Measurements from ENCODE around the gene BORCS5. TPM values are rescaled to one million over a fixed set of nuclear protein-coding genes. Genes with fewer than 3 reads are reported as not detected.

Gene BORCS5
- total and polyA plus RNA-seq, 2 of the 8 experiments (the other 6 are each of a cell fraction or from before 2014, with no cell fraction given): 8.3 to 17.4 TPM

DNA sequence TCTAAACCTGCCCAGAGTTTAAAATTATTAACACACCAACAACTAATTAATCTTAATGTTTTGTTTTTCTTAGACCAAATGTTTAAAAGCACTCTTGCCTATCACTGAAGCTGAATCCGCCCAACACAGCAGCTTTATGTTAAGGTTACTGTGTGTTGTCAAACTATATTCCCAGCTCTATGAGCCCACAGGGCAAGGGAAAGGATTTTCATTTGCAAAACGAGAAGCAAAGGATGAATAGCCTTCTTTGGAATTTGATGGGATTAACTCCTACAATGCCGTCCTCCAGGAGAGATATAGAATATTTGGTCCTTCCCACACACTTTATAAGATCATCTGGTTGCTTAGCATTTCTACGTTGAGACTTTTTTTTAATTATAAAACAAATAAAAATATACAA lies 162.0 kb downstream of the BORCS5 start:
- Histone ChIP-seq H3K79me2 (ENCODE audit: control insufficient read depth in 1 of 2, insufficient read depth in 2 of 2, low read length in 2 of 2) (peaks cover 0 to 73% of the 10 kb centered on the region in 2 experiments; a peak in 3 of 4 replicates), H3K9me3 (ENCODE audit: insufficient read depth in 2 of 2, low read depth in 1 of 2, low read length in 1 of 2) (no peaks in the 10 kb centered on the region)

More for the DNA sequence above, 162.0 kb downstream of the BORCS5 start:
- H3K4me1 ChIP-seq (replicated peaks in 1 of 4; ENCODE audit: control insufficient read depth in 3 of 4, insufficient read depth in 4 of 4, low read length in 3 of 4): peaks cover 0 to 10% (median 7%) of the 10 kb centered on the region in 4 experiments; a peak in 4 of 7 replicates
- no peak for TF ChIP-seq HDAC2 (IDR thresholded peaks at IDR 0.05; ENCODE audit: borderline replicate concordance in 1 of 2, low read depth in 2 of 2, low read length in 2 of 2)
- TF ChIP-seq GTF2F1 (IDR thresholded peaks at IDR 0.05; ENCODE audit: borderline replicate concordance, low read depth, low read length): no peak
- no peak for TF ChIP-seq CBX5 (IDR thresholded peaks at IDR 0.05; ENCODE audit: low read depth, low read length)
- no peak for TF ChIP-seq POLR2A (IDR thresholded peaks at IDR 0.05; ENCODE audit: control extremely low read depth in 1 of 2, low read depth in 2 of 2, low read length in 2 of 2)
- TF ChIP-seq PHF8 (conservative IDR thresholded peaks at IDR 0.05; ENCODE audit: low read depth, low read length): no peak
- TF ChIP-seq YY1 (IDR thresholded peaks at IDR 0.05; ENCODE audit: low read depth, low read length): no peak
- no peak overlapping the region for H2BK15ac ChIP-seq (ENCODE audit: low read length)
- H4K91ac ChIP-seq (replicated peaks; ENCODE audit: insufficient read length, low read length): no peak overlapping the region
- no peak overlapping the region for H3K56ac ChIP-seq (replicated peaks; ENCODE audit: insufficient read length, low read depth, low read length)
- no peak overlapping the region for H3K4me3 ChIP-seq (ENCODE audit: extremely low read depth in 1 of 4, insufficient read depth in 2 of 4, low read depth in 3 of 4, low read length in 4 of 4)
- no peaks in the 10 kb centered on the region for H3K27me3 ChIP-seq (replicated peaks in 1 of 4; ENCODE audit: control insufficient read depth in 3 of 4, extremely low read depth in 1 of 4, insufficient read depth in 3 of 4, low read length in 3 of 4)
- H3K79me1 ChIP-seq (ENCODE audit: low read depth, low read length): peaks cover 3% of the 10 kb centered on the region; the same call in 1 of the 2 replicates
- no peak overlapping the region for H2BK120ac ChIP-seq (replicated peaks; ENCODE audit: low read depth, low read length)
- H3K23me2 ChIP-seq (ENCODE audit: low read depth, low read length): no peaks in the 10 kb centered on the region
- H2BK20ac ChIP-seq (ENCODE audit: low read length): no peak overlapping the region
- peaks cover 0 to 1% of the 10 kb centered on the region in 2 experiments for H4K20me1 ChIP-seq (replicated peaks in 1 of 2; ENCODE audit: control insufficient read depth in 1 of 2, insufficient read depth in 2 of 2, low read length in 2 of 2)
- no peak overlapping the region for H2BK5ac ChIP-seq (ENCODE audit: low read depth, low read length)
- H4K5ac ChIP-seq (ENCODE audit: insufficient read length, low read depth, low read length): no peak overlapping the region
- no peak overlapping the region for H2AK5ac ChIP-seq (ENCODE audit: low read depth, low read length)
- no peak overlapping the region for H3K14ac ChIP-seq (ENCODE audit: insufficient read length)
- CTCF ChIA-PET (ENCODE audit: partially characterized antibody): interaction anchor here (0.6 to 3.2 kb wide), 3 partner anchors 40 to 175 kb away, joined by 3 to 10 read pairs (median 4); no protein-coding TSS in a partner anchor
- no peak overlapping the region for H2AFZ ChIP-seq (ENCODE audit: low read length)
- peaks cover 0 to 42% (median 15%) of the 10 kb centered on the region in 4 experiments; a peak in 5 of 8 replicates for H3K36me3 ChIP-seq (ENCODE audit: control insufficient read depth in 2 of 4, insufficient read depth in 4 of 4, low read length in 3 of 4)
- H4K8ac ChIP-seq (ENCODE audit: extremely low read depth, insufficient read depth, low read length): no peak overlapping the region
- H3K23ac ChIP-seq (ENCODE audit: insufficient read length): no peak overlapping the region
- DNase-seq (ENCODE audit: low read depth in 1 of 2, low spot score in 2 of 2) (no peak), FAIRE-seq (no peak)
- no peak overlapping the region for H2BK12ac ChIP-seq (ENCODE audit: low read depth, low read length)
- H3K18ac ChIP-seq (ENCODE audit: extremely low read depth, low read length): no peak overlapping the region
- H3K9ac ChIP-seq (replicated peaks in 1 of 4; ENCODE audit: extremely low read depth in 1 of 4, low read depth in 3 of 4, low read length in 3 of 4): no peak overlapping the region
- WGBS, 2 experiments (ENCODE audit: extremely low coverage in 1 of 2, insufficient coverage in 1 of 2, insufficient read length in 1 of 2, insufficient replicate concordance in 2 of 2, low coverage in 1 of 2, low lambda C conversion rate in 2 of 2, missing lambda C conversion rate in 1 of 2): 60% methylated on average over 4 of the region's 4 CpGs; no CpG with 5 or more reads in 1 of the 2 experiments
- 0 out of 4 replicates have a peak overlapping the region, but pooled peaks of 1 of the 2 experiments have one; percentile 10 for H3K4me2 ChIP-seq (ENCODE audit: insufficient read depth in 1 of 2, low read depth in 2 of 2, low read length in 2 of 2)
- H3K4ac ChIP-seq (replicated peaks; ENCODE audit: insufficient read length, low read depth, low read length): no peak overlapping the region
- POLR2A ChIA-PET (ENCODE audit: partially characterized antibody): interaction anchor here (4.8 kb wide), 1 partner anchor 8 kb away, joined by 16 read pairs; no protein-coding TSS in a partner anchor
- no peak overlapping the region for H3K27ac ChIP-seq (ENCODE audit: low read depth, low read length)
